Suppressor macrophage (primary cell): ENCODE measurements around the gene COX15.
"Not testable (repeated sequence)": the region's sequence is repeated elsewhere in the genome, so short reads cannot be mapped to it uniquely, and the experiment has no call there.

Experiments used
- DNase-seq, 4 experiments: peaks; one replicate each; pipeline ENCODE4 v3.0.0-alpha.2; 2020 to 2022
- total RNA-seq, 17 experiments: gene quantifications; one replicate each; lab custom pipeline; 2026; ENCODE audit warnings: mixed read lengths in 6 of 17, inconsistent platforms in 3 of 17; lab: John Stamatoyannopoulos, UW

The COX15 gene
- total RNA-seq, result 12.9 to 51.7 (median 39.0) reads per million in 17 experiments

GRCh38 chr10:99732033-99732842, at the start of gene COX15, which contains the start of gene CUTC:
COX15 (minus strand) TSS chr10:99732127; CDS start chr10:99732049, 78 bp downstream.
CUTC (plus strand) TSS chr10:99732234; CDS start chr10:99732349, 115 bp downstream.
- peak; percentile 97 to 98 (median 98) for DNase-seq

GRCh38 chr10:99779335-99779734, 47.4 kb upstream of the COX15 start:
- DNase-seq, result peak; percentile 30 to 70 (median 55)

- DNase-seq, result peak; percentile 7 to 34 (median 26)
Observed at GRCh38 chr10:99777918-99778714, 46.2 kb upstream of the COX15 start.

- peak in 3 of 4 experiments; percentile 17 to 68 (median 51) for DNase-seq
Observed at GRCh38 chr10:99775850-99776249, 43.9 kb upstream of the COX15 start.

- no peak for DNase-seq
Observed at GRCh38 chr10:99770408-99771045, 38.6 kb upstream of the COX15 start.

GRCh38 chr10:99769706-99770105, 37.8 kb upstream of the COX15 start:
- DNase-seq, result peak; percentile 14 to 61 (median 41)

GRCh38 chr10:99768556-99768955, 36.6 kb upstream of the COX15 start:
- DNase-seq, result no peak

GRCh38 chr10:99767901-99768300, 36.0 kb upstream of the COX15 start:
- no peak for DNase-seq

GRCh38 chr10:99766302-99766681, 34.4 kb upstream of the COX15 start:
- no peak for DNase-seq

- DNase-seq, result no peak
Observed at GRCh38 chr10:99765672-99766301, 33.9 kb upstream of the COX15 start.

GRCh38 chr10:99761365-99761764, 29.4 kb upstream of the COX15 start:
- DNase-seq, result peak in 1 of 4 experiments; percentile 3

GRCh38 chr10:99760321-99760720, 28.4 kb upstream of the COX15 start:
- no peak for DNase-seq

- DNase-seq, result no peak
Observed at GRCh38 chr10:99758211-99758891, 26.4 kb upstream of the COX15 start.

- DNase-seq, result no peak
Observed at GRCh38 chr10:99756159-99756558, 24.2 kb upstream of the COX15 start.

- peak in 1 of 4 experiments; percentile 28 for DNase-seq
Observed at GRCh38 chr10:99754670-99755069, 22.7 kb upstream of the COX15 start.

- peak in 2 of 4 experiments; percentile 24 to 37 for DNase-seq
Observed at GRCh38 chr10:99750641-99751040, 18.7 kb upstream of the COX15 start.

- DNase-seq, result no peak
Observed at GRCh38 chr10:99748823-99749451, 17.0 kb upstream of the COX15 start.

GRCh38 chr10:99746166-99746565, 14.2 kb upstream of the COX15 start:
- DNase-seq, result not testable (repeated sequence)

GRCh38 chr10:99743841-99744240, 11.9 kb upstream of the COX15 start:
- no peak for DNase-seq

GRCh38 chr10:99742701-99743100, 10.8 kb upstream of the COX15 start:
- DNase-seq, result no peak

- no peak for DNase-seq
Observed at GRCh38 chr10:99742254-99742653, 10.3 kb upstream of the COX15 start.
